ENCODE results near the gene SH2D3C. TPM values are rescaled to one million over a fixed set of nuclear protein-coding genes. Genes with fewer than 3 reads are reported as not detected.

SH2D3C gene
- polyA plus RNA-seq, 2 of the 4 experiments (the other 2 are of a cell fraction), result 0.06 TPM

GRCh38 chr9:127728808-127729207 is 49.7 kb downstream of the SH2D3C start:
- no peak for DNase-seq (ENCODE audit: low read depth in 1 of 2, low spot score in 1 of 2)
- CTCF ChIA-PET, result interaction anchor here (0.9 to 15.7 kb wide), 8 partner anchors 8 to 224 kb away, joined by 3 to 243 read pairs (median 5); partner anchors contain the start of gene CDK9
- no peak overlapping the region for H3K27ac ChIP-seq
- no peaks in the 10 kb centered on the region for H3K9me3 ChIP-seq
- no peak for FAIRE-seq
- POLR2A ChIA-PET, result no interaction called here
- ATAC-seq, result no peak
- H3K4me1 ChIP-seq, result no peaks in the 10 kb centered on the region
- no peak overlapping the region for H3K4me3 ChIP-seq
- WGBS (ENCODE audit: missing lambda C conversion rate), result 86% methylated on average over 8 of the region's 8 CpGs
- TF ChIP-seq ESRRA (IDR thresholded peaks at IDR 0.05; ENCODE audit: borderline replicate concordance, low read length) (no peak), CTCF (IDR thresholded peaks at IDR 0.05) (no peak), HOXA7 (CRISPR knock-in tag; IDR thresholded peaks at IDR 0.05) (no peak), KDM1A (IDR thresholded peaks at IDR 0.05; ENCODE audit: low read depth) (no peak), MAX (IDR thresholded peaks at IDR 0.05) (no peak), ZSCAN20 (CRISPR knock-in tag; IDR thresholded peaks at IDR 0.05) (no peak), E2F6 (IDR thresholded peaks at IDR 0.05; ENCODE audit: borderline replicate concordance, low read depth) (no peak), USF2 (IDR thresholded peaks at IDR 0.05) (no peak), RNF2 (IDR thresholded peaks at IDR 0.05; ENCODE audit: borderline replicate concordance, low read depth) (no peak), NFE2L2 (conservative IDR thresholded peaks at IDR 0.05; ENCODE audit: low read length) (no peak), BHLHE40 (IDR thresholded peaks at IDR 0.05; ENCODE audit: low read depth, low read length) (no peak), HOXB13 (CRISPR knock-in tag; IDR thresholded peaks at IDR 0.05; ENCODE audit: low read depth) (no peak), SMC3 (IDR thresholded peaks at IDR 0.05) (no peak), TFCP2L1 (CRISPR knock-in tag; IDR thresholded peaks at IDR 0.05) (no peak)
- no peak overlapping the region for H3K4me2 ChIP-seq

- DNase-seq (ENCODE audit: low read depth in 1 of 2, low spot score in 1 of 2), result no peak
- Histone ChIP-seq H3K9me3 (no peaks in the 10 kb centered on the region), H3K4me1 (peaks cover 7% of the 10 kb centered on the region), H3K4me3 (no peak overlapping the region), H3K27ac (no peak overlapping the region), H3K4me2 (no peak overlapping the region)
- POLR2A ChIA-PET, result no interaction called here
- no peak for TF ChIP-seq RFX5 (IDR thresholded peaks at IDR 0.05)
- TF ChIP-seq HES2 (IDR thresholded peaks at IDR 0.05), result no peak
- TF ChIP-seq ESRRA (IDR thresholded peaks at IDR 0.05; ENCODE audit: borderline replicate concordance, low read length), result no peak
- TF ChIP-seq ELK1 (IDR thresholded peaks at IDR 0.05; ENCODE audit: low read depth, low read length), result no peak
- TF ChIP-seq NPAS2 (CRISPR knock-in tag; IDR thresholded peaks at IDR 0.05; ENCODE audit: borderline replicate concordance), result no peak
- TF ChIP-seq POLR2A (IDR thresholded peaks at IDR 0.05; ENCODE audit: low read length), result no peak
- TF ChIP-seq NR3C1 (IDR thresholded peaks at IDR 0.05), result no peak
- CTCF ChIA-PET, result interaction anchor here (1.0 to 15.7 kb wide), 4 partner anchors 7 to 143 kb away, joined by 3 to 243 read pairs (median 42); partner anchors contain the start of gene TOR2A
- 75% methylated on average over 8 of the region's 8 CpGs for WGBS (ENCODE audit: missing lambda C conversion rate)
- no peak for ATAC-seq
- no peak for FAIRE-seq
Measured at GRCh38 chr9:127726871-127727270, 51.6 kb downstream of the SH2D3C start.

All from A549 (cell line).